GM10847 (cell line): ENCODE data around the gene TRMT2A.

ENCODE experiments used
- POLR2A ChIP-seq: IDR thresholded peaks from 2 replicates; pipeline ENCODE4 v1.6.1; 2011; ENCODE audit not compliant: insufficient read length; ENCODE audit errors: extremely low read depth

Gene TRMT2A

GRCh38 chr22:20130319-20130718 is 13.3 kb upstream of the TRMT2A start:
- TF ChIP-seq POLR2A, result no peak

GRCh38 chr22:20129747-20130014 is 12.7 kb upstream of the TRMT2A start:
- TF ChIP-seq POLR2A, result no peak

- TF ChIP-seq POLR2A, result no peak
Measured at GRCh38 chr22:20128902-20129746, 12.1 kb upstream of the TRMT2A start.

GRCh38 chr22:20128619-20128901 is 11.5 kb upstream of the TRMT2A start:
- no peak for TF ChIP-seq POLR2A

GRCh38 chr22:20127869-20128618 is 11.0 kb upstream of the TRMT2A start:
- no peak for TF ChIP-seq POLR2A

- no peak for TF ChIP-seq POLR2A
Measured at GRCh38 chr22:20127318-20127868, 10.4 kb upstream of the TRMT2A start.

- TF ChIP-seq POLR2A, result no peak
Measured at GRCh38 chr22:20126284-20127029, 9.4 kb upstream of the TRMT2A start.

GRCh38 chr22:20125201-20126174 is 8.5 kb upstream of the TRMT2A start:
- TF ChIP-seq POLR2A, result no peak

- no peak for TF ChIP-seq POLR2A
Measured at GRCh38 chr22:20124083-20124787, 7.2 kb upstream of the TRMT2A start.

GRCh38 chr22:20123366-20124082 is 6.5 kb upstream of the TRMT2A start:
- TF ChIP-seq POLR2A, result no peak

GRCh38 chr22:20121856-20122415 is 4.9 kb upstream of the TRMT2A start:
- no peak for TF ChIP-seq POLR2A

GRCh38 chr22:20118300-20119020 is 1.4 kb upstream of the TRMT2A start:
- no peak for TF ChIP-seq POLR2A
